Effector memory CD8-positive, alpha-beta T cell (primary cell): ENCODE data around the gene CSTPP1.
A peak's percentile ranks its signal among the peaks of the same experiment; 100 is the strongest.

Experiments
- ATAC-seq: fragments of 150-1000 bp; cut with Tn5 transposase; replicated peaks from 2 replicates; pipeline ENCODE4 v1.10.0; 2021; ENCODE audit warnings: mild to moderate bottlenecking, moderate library complexity
- DNase-seq, 3 experiments: peaks; one replicate each; pipeline ENCODE4 v3.0.0; 2021
- H3K27ac Mint-ChIP-seq, 2 donors: one replicate each; pipeline ENCODE4 v1.8.0; 2022; ENCODE audit warnings: mild to moderate bottlenecking in 2 of 2, mixed read lengths in 2 of 2, moderate library complexity in 2 of 2
- H3K27me3 Mint-ChIP-seq, 2 donors: one replicate each; pipeline ENCODE4 v1.8.0; 2022; ENCODE audit warnings: mixed read lengths in 2 of 2
- H3K36me3 Mint-ChIP-seq: one replicate; pipeline ENCODE4 v1.8.0; 2022; ENCODE audit warnings: mild to moderate bottlenecking, moderate library complexity, mixed read lengths; ENCODE audit not compliant: insufficient read depth
- H3K4me1 Mint-ChIP-seq, 2 donors: one replicate each; pipeline ENCODE4 v1.8.0; 2022; ENCODE audit warnings: low read depth in 2 of 2, mixed read lengths in 2 of 2
- H3K4me3 Mint-ChIP-seq, 2 donors: one replicate each; pipeline ENCODE4 v1.8.0; 2022; ENCODE audit warnings: mild to moderate bottlenecking in 2 of 2, mixed read lengths in 2 of 2, moderate library complexity in 2 of 2
- H3K9me3 Mint-ChIP-seq, 2 donors: one replicate each; pipeline ENCODE4 v1.8.0; 2022; ENCODE audit warnings: mixed read lengths in 2 of 2

The CSTPP1 gene

GRCh38 chr11:47171856-47172255 is 235.3 kb downstream of the CSTPP1 start:
- H3K27ac Mint-ChIP-seq: peak overlapping the region in 1 of 2 donors; percentile 49

GRCh38 chr11:47172740-47173336 is 236.3 kb downstream of the CSTPP1 start:
- peaks cover 65% of the 10 kb centered on the region for H3K36me3 Mint-ChIP-seq
- no peak for DNase-seq
- H3K27ac Mint-ChIP-seq: peak overlapping the region in 1 of 2 donors; percentile 55
- no peaks in the 10 kb centered on the region for H3K27me3 Mint-ChIP-seq
- peaks cover 42 to 44% of the 10 kb centered on the region in 2 donors for H3K4me1 Mint-ChIP-seq
- no peaks in the 10 kb centered on the region for H3K9me3 Mint-ChIP-seq
- no peak for ATAC-seq
- no peak overlapping the region for H3K4me3 Mint-ChIP-seq

More at GRCh38 chr11:47171856-47172255, 235.3 kb downstream of the CSTPP1 start:
- no peaks in the 10 kb centered on the region for H3K9me3 Mint-ChIP-seq
- H3K27me3 Mint-ChIP-seq: no peaks in the 10 kb centered on the region
- no peak for DNase-seq
- no peak for ATAC-seq
- peaks cover 34 to 35% of the 10 kb centered on the region in 2 donors for H3K4me1 Mint-ChIP-seq
- no peak overlapping the region for H3K4me3 Mint-ChIP-seq
- peaks cover 65% of the 10 kb centered on the region for H3K36me3 Mint-ChIP-seq

- no peaks in the 10 kb centered on the region for H3K27me3 Mint-ChIP-seq
- H3K4me1 Mint-ChIP-seq: peaks cover 43 to 46% of the 10 kb centered on the region in 2 donors
- H3K4me3 Mint-ChIP-seq: peak overlapping the region; percentile 94 to 98
- no peaks in the 10 kb centered on the region for H3K9me3 Mint-ChIP-seq
- ATAC-seq: no peak
- DNase-seq: no peak
- peaks cover 41% of the 10 kb centered on the region for H3K36me3 Mint-ChIP-seq
- H3K27ac Mint-ChIP-seq: peak overlapping the region; percentile 95 to 99
These were observed 239.3 kb downstream of the CSTPP1 start for GRCh38 chr11:47175746-47176327.

- H3K36me3 Mint-ChIP-seq: peaks cover 36% of the 10 kb centered on the region
- H3K27me3 Mint-ChIP-seq: no peaks in the 10 kb centered on the region
- peak within 1 kb of the TSS; percentile 94 to 98 for H3K4me3 Mint-ChIP-seq
- no peaks in the 10 kb centered on the region for H3K9me3 Mint-ChIP-seq
- H3K27ac Mint-ChIP-seq: peak within 1 kb of the TSS; percentile 95 to 99
- ATAC-seq (peak; percentile 91), DNase-seq (peak; percentile 94 to 95 (median 94))
- H3K4me1 Mint-ChIP-seq: peaks cover 40 to 42% of the 10 kb centered on the region in 2 donors
These were observed 240.0 kb downstream of the CSTPP1 start, which contains the start of gene ARFGAP2 for GRCh38 chr11:47176328-47177228. Gene ARFGAP2, minus strand, starts transcription at chr11:47176879. Its CDS starts 26 bp downstream, at chr11:47176853.

GRCh38 chr11:47177229-47177845 is 240.8 kb downstream of the CSTPP1 start:
- ATAC-seq: peak; percentile 69
- Mint-ChIP-seq H3K4me1 (peaks cover 34 to 38% of the 10 kb centered on the region in 2 donors), H3K27me3 (peaks cover 0 to 2% of the 10 kb centered on the region in 2 donors), H3K4me3 (peak overlapping the region; percentile 94 to 98), H3K27ac (peak overlapping the region; percentile 95 to 99), H3K9me3 (no peaks in the 10 kb centered on the region), H3K36me3 (peaks cover 28% of the 10 kb centered on the region)
- DNase-seq: peak; percentile 64 to 69 (median 68)

- Mint-ChIP-seq H3K36me3 (peaks cover 23% of the 10 kb centered on the region), H3K4me1 (peaks cover 29 to 35% of the 10 kb centered on the region in 2 donors), H3K9me3 (no peaks in the 10 kb centered on the region), H3K27ac (peak overlapping the region; percentile 95 to 99), H3K4me3 (peak overlapping the region; percentile 94 to 98), H3K27me3 (peaks cover 0 to 6% of the 10 kb centered on the region in 2 donors)
- DNase-seq (no peak), ATAC-seq (no peak)
These were observed 241.3 kb downstream of the CSTPP1 start for GRCh38 chr11:47177846-47178245.

- Mint-ChIP-seq H3K27ac (peak overlapping the region; percentile 95 to 99), H3K36me3 (peaks cover 22% of the 10 kb centered on the region), H3K4me3 (no peak overlapping the region), H3K4me1 (peaks cover 25 to 33% of the 10 kb centered on the region in 2 donors), H3K27me3 (peaks cover 2 to 10% of the 10 kb centered on the region in 2 donors), H3K9me3 (no peaks in the 10 kb centered on the region)
- no peak for DNase-seq
- no peak for ATAC-seq
These were observed 241.8 kb downstream of the CSTPP1 start for GRCh38 chr11:47178316-47178715.

- peak overlapping the region; percentile 39 to 99 for H3K27ac Mint-ChIP-seq
- H3K9me3 Mint-ChIP-seq: no peaks in the 10 kb centered on the region
- H3K36me3 Mint-ChIP-seq: peaks cover 22% of the 10 kb centered on the region
- peaks cover 8 to 17% of the 10 kb centered on the region in 2 donors for H3K27me3 Mint-ChIP-seq
- DNase-seq (no peak), ATAC-seq (no peak)
- H3K4me3 Mint-ChIP-seq: no peak overlapping the region
- peaks cover 19 to 26% of the 10 kb centered on the region in 2 donors for H3K4me1 Mint-ChIP-seq
These were observed 242.4 kb downstream of the CSTPP1 start for GRCh38 chr11:47178737-47179654.

GRCh38 chr11:47179655-47179991 is 243.1 kb downstream of the CSTPP1 start:
- no peak overlapping the region for H3K4me3 Mint-ChIP-seq
- H3K27ac Mint-ChIP-seq: peak overlapping the region; percentile 39 to 51
- DNase-seq: no peak

GRCh38 chr11:47180006-47180787 is 243.6 kb downstream of the CSTPP1 start:
- Mint-ChIP-seq H3K4me3 (no peak overlapping the region), H3K36me3 (peaks cover 22% of the 10 kb centered on the region), H3K27ac (peak overlapping the region in 1 of 2 donors; percentile 39), H3K4me1 (peaks cover 18 to 25% of the 10 kb centered on the region in 2 donors), H3K9me3 (no peaks in the 10 kb centered on the region), H3K27me3 (peaks cover 17 to 26% of the 10 kb centered on the region in 2 donors)
- no peak for DNase-seq
- no peak for ATAC-seq

More at GRCh38 chr11:47179655-47179991, 243.1 kb downstream of the CSTPP1 start:
- no peaks in the 10 kb centered on the region for H3K9me3 Mint-ChIP-seq
- peaks cover 22% of the 10 kb centered on the region for H3K36me3 Mint-ChIP-seq
- H3K27me3 Mint-ChIP-seq: peaks cover 15 to 23% of the 10 kb centered on the region in 2 donors
- H3K4me1 Mint-ChIP-seq: peaks cover 18 to 25% of the 10 kb centered on the region in 2 donors
- ATAC-seq: no peak

- no peak for DNase-seq
- H3K4me1 Mint-ChIP-seq: peaks cover 10 to 17% of the 10 kb centered on the region in 2 donors
- H3K36me3 Mint-ChIP-seq: peaks cover 17% of the 10 kb centered on the region
- ATAC-seq: no peak
- no peak overlapping the region for H3K27ac Mint-ChIP-seq
- H3K9me3 Mint-ChIP-seq: no peaks in the 10 kb centered on the region
- peaks cover 17 to 26% of the 10 kb centered on the region in 2 donors for H3K27me3 Mint-ChIP-seq
- H3K4me3 Mint-ChIP-seq: no peak overlapping the region
These were observed 244.7 kb downstream of the CSTPP1 start for GRCh38 chr11:47181271-47181670.
